ENCODE measurements around the gene DEXI.
A peak's percentile ranks its signal among the peaks of the same experiment; 100 is the strongest.

DEXI gene

GRCh38 chr16:10942352-10943063, at the start of gene DEXI:
Gene DEXI (minus strand): TSS chr16:10942468. CDS start chr16:10942005, 463 bp downstream.
- peak; percentile 79 to 82 for ATAC-seq

GRCh38 chr16:10990378-10990777, 48.1 kb upstream of the DEXI start:
- no peak for ATAC-seq

- ATAC-seq: no peak
Measured at GRCh38 chr16:10989559-10989958, 47.3 kb upstream of the DEXI start.

GRCh38 chr16:10988879-10989278, 46.6 kb upstream of the DEXI start:
- ATAC-seq: peak in 1 of 2 donors; percentile 22

- peak; percentile 93 to 95 for ATAC-seq
Measured at GRCh38 chr16:10988164-10988803, 46.0 kb upstream of the DEXI start.

- ATAC-seq: peak; percentile 47 to 53
Measured at GRCh38 chr16:10987361-10988163, 45.3 kb upstream of the DEXI start.

GRCh38 chr16:10984509-10984908, 42.2 kb upstream of the DEXI start:
- ATAC-seq: no peak

GRCh38 chr16:10983159-10983558, 40.9 kb upstream of the DEXI start:
- no peak for ATAC-seq

GRCh38 chr16:10982465-10983150, 40.3 kb upstream of the DEXI start:
- ATAC-seq: peak; percentile 59 to 69

- ATAC-seq: peak; percentile 76 to 88
Measured at GRCh38 chr16:10981697-10982216, 39.5 kb upstream of the DEXI start.

GRCh38 chr16:10980813-10981212, 38.5 kb upstream of the DEXI start:
- no peak for ATAC-seq

GRCh38 chr16:10979717-10980601, 37.7 kb upstream of the DEXI start:
- no peak for ATAC-seq

- ATAC-seq: no peak
Measured at GRCh38 chr16:10978871-10979446, 36.7 kb upstream of the DEXI start.

- no peak for ATAC-seq
Measured at GRCh38 chr16:10978124-10978523, 35.9 kb upstream of the DEXI start.

- ATAC-seq: no peak
Measured at GRCh38 chr16:10976634-10977033, 34.4 kb upstream of the DEXI start.

GRCh38 chr16:10972819-10973464, 30.7 kb upstream of the DEXI start:
- peak; percentile 46 to 57 for ATAC-seq

GRCh38 chr16:10972108-10972818, 30.0 kb upstream of the DEXI start:
- ATAC-seq: peak; percentile 69 to 70

- ATAC-seq: no peak
Measured at GRCh38 chr16:10971560-10971961, 29.3 kb upstream of the DEXI start.

- ATAC-seq: no peak
Measured at GRCh38 chr16:10970065-10970464, 27.8 kb upstream of the DEXI start.

- ATAC-seq: no peak
Measured at GRCh38 chr16:10969615-10970014, 27.3 kb upstream of the DEXI start.
